ENCODE data around the gene RELCH.

DNA sequence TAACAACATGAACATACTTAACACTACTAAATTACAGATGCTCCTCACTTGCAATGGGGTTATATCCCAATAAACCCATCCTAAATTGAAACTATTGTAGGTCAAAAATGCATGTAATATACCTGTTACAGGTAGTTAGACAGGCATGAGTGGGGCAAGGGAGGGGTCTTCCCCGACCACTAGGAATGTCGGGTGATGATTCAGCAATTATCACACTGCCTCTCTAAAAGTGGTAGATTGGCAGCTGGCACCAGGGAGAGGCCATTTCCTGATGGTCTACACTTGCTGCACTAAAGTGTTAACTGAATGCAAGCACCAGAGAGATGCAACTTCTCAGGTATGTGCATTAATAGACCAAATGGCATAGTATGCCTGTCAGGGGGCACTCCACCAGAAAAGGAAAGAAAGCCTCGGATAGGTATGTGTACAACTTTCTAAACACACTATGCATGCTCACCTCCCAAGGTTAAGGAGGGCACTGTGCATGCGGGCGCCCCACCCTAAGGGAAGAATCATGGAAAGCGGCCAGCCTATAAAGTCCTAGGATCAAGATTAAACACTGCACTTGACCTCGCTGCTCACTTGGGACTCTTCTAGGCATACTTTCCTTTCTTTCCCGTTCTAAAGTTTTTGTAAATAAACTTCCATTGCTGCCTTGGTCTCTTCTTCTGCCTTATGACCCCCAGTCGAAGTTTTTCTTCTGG lies 35.8 kb upstream of the RELCH start:
- TF ChIP-seq, protein P1, sequence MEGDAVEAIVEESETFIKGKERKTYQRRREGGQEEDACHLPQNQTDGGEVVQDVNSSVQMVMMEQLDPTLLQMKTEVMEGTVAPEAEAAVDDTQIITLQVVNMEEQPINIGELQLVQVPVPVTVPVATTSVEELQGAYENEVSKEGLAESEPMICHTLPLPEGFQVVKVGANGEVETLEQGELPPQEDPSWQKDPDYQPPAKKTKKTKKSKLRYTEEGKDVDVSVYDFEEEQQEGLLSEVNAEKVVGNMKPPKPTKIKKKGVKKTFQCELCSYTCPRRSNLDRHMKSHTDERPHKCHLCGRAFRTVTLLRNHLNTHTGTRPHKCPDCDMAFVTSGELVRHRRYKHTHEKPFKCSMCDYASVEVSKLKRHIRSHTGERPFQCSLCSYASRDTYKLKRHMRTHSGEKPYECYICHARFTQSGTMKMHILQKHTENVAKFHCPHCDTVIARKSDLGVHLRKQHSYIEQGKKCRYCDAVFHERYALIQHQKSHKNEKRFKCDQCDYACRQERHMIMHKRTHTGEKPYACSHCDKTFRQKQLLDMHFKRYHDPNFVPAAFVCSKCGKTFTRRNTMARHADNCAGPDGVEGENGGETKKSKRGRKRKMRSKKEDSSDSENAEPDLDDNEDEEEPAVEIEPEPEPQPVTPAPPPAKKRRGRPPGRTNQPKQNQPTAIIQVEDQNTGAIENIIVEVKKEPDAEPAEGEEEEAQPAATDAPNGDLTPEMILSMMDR (conservative IDR thresholded peaks at IDR 0.05) = no peak
- TF ChIP-seq ZFX (IDR thresholded peaks at IDR 0.05) = no peak

All from C4-2B (cell line).